Neural crest cell (in vitro differentiated cells): ENCODE measurements around the gene DBP. TPM values are rescaled to one million over a fixed set of nuclear protein-coding genes. Genes with fewer than 3 reads are reported as not detected.
"Not testable (repeated sequence)": the region's sequence is repeated elsewhere in the genome, so short reads cannot be mapped to it uniquely, and the experiment has no call there.

Experiments used
- DNase-seq: peaks from one replicate; pipeline ENCODE4 v3.0.0; 2021; ENCODE audit warnings: low read depth, mixed read lengths, low spot score
- H3K27ac Mint-ChIP-seq: one replicate; pipeline ENCODE4 v1.8.0; 2021; ENCODE audit warnings: mild to moderate bottlenecking, mixed read lengths; ENCODE audit not compliant: unreplicated experiment
- H3K27me3 Mint-ChIP-seq: 2 replicates; pipeline ENCODE4 v1.8.0; 2021; ENCODE audit warnings: low read depth, mild to moderate bottlenecking, mixed read lengths
- H3K36me3 Mint-ChIP-seq: 2 replicates; pipeline ENCODE4 v1.8.0; 2021; ENCODE audit warnings: low read depth, mild to moderate bottlenecking, mixed read lengths
- H3K4me1 Mint-ChIP-seq: 2 replicates; pipeline ENCODE4 v1.8.0; 2021; ENCODE audit warnings: mixed read lengths
- H3K4me3 Mint-ChIP-seq: one replicate; pipeline ENCODE4 v1.8.0; 2021; ENCODE audit warnings: mild to moderate bottlenecking, mixed read lengths
- H3K9me3 Mint-ChIP-seq: 2 replicates; pipeline ENCODE4 v1.8.0; 2021; ENCODE audit warnings: mixed read lengths
- CTCF ChIP-seq: fragments of 200-600 bp; sonication (generic); conservative IDR thresholded peaks from 2 replicates; pipeline ENCODE4 v1.5.0; 2021; ENCODE audit warnings: antibody characterized with exemption, mild to moderate bottlenecking
- total RNA-seq: library from RNA; stranded (reverse); gene quantifications from 2 replicates; pipeline ENCODE4 v1.2.1, GENCODE V29; 2021

The DBP gene
- total RNA-seq, 1 donor from 2014 or later: 5.2 TPM

- peaks cover 4% of the 10 kb centered on the region for H3K9me3 Mint-ChIP-seq
- peaks cover 47% of the 10 kb centered on the region for H3K27me3 Mint-ChIP-seq
- peak overlapping the region; percentile 74 for H3K4me3 Mint-ChIP-seq
- peaks cover 56% of the 10 kb centered on the region for H3K4me1 Mint-ChIP-seq
- no peak for DNase-seq
- H3K36me3 Mint-ChIP-seq: peaks cover 2% of the 10 kb centered on the region
- H3K27ac Mint-ChIP-seq: no peak overlapping the region
- no peak for TF ChIP-seq CTCF
Observed at GRCh38 chr19:48634036-48634342, 3.2 kb downstream of the DBP start.

DNA sequence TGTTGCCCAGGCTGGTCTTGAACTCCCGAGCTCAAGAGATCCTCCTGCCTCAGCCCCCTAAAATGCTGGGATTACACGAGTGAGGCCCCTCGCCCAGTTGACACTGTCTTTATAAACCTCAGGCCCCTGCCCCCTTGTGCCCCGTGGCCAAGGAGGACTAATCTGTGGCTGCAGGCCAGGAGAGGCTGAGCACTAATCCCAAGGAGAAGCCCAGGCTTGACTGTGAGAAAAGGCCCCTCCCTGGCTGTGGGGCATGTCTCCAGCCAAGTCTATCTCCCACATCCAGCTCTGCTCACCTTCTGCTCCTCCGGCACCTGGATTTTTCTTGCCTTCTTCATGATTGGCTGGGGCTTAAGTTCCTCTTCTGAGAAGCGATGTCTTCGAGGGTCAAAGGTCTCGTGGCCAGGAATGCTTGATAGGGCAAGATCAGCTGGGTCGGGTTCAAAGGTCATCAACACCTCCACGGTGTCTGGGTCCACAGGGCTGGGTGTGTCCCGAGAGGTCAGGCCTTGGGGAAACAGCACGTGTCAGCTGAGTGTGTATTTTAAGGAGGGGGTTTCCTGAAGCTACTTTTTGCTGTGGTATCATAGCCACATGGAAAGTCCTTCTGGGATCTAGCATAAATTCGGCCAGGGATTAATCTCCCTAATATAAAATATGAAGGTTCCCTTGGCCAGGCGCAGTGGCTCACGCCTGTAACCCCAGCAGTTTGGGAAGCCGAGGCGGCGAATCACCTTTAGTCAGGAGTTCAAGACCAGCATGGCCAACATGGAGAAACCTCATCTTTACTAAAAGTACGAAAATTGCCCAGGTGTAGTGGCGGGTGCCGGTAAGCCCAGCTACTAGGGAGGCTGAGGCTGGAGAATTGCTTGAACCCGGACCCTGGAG, 3.8 kb downstream of the DBP start:
- peaks cover 47% of the 10 kb centered on the region for H3K27me3 Mint-ChIP-seq
- no peak overlapping the region for H3K27ac Mint-ChIP-seq
- H3K4me1 Mint-ChIP-seq: peaks cover 50% of the 10 kb centered on the region
- H3K9me3 Mint-ChIP-seq: peaks cover 2% of the 10 kb centered on the region
- no peak for DNase-seq
- TF ChIP-seq CTCF: no peak
- H3K4me3 Mint-ChIP-seq: no peak overlapping the region
- peaks cover 1% of the 10 kb centered on the region for H3K36me3 Mint-ChIP-seq

- Mint-ChIP-seq H3K27me3 (peaks cover 43% of the 10 kb centered on the region), H3K9me3 (no peaks in the 10 kb centered on the region), H3K4me3 (peak overlapping the region; percentile 65), H3K27ac (no peak overlapping the region), H3K36me3 (no peaks in the 10 kb centered on the region), H3K4me1 (peaks cover 44% of the 10 kb centered on the region)
- TF ChIP-seq CTCF: no peak
- DNase-seq: no peak
Observed at GRCh38 chr19:48632692-48633147, 4.5 kb downstream of the DBP start.

GRCh38 chr19:48632286-48632685, 4.9 kb downstream of the DBP start:
- H3K9me3 Mint-ChIP-seq, H3K27ac Mint-ChIP-seq, DNase-seq, H3K36me3 Mint-ChIP-seq: not testable (repeated sequence)
- Mint-ChIP-seq H3K4me1 (peaks cover 40% of the 10 kb centered on the region), H3K27me3 (peaks cover 39% of the 10 kb centered on the region), H3K4me3 (peak overlapping the region; percentile 86)

DNA sequence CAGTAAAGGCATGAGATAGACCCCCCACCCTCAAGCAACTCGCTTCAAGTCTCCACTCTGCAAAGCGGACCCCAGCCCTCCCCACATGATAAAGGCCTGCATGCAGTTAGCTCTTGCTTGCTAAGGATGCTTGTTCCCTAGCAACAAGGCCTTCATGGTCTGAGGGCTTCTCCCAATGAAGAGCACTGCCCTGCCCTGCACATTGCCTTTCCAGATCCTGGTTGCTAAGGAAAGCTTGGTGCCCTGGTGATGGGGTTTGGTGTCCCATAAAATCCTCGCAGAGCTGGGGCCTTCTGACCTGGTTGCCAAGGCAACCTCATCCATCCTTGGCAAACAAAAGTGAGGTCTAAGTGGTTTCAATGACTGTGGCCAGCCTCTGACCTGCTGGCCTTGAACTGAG, 6.0 kb downstream of the DBP start:
- DNase-seq: no peak
- H3K27me3 Mint-ChIP-seq: peaks cover 30% of the 10 kb centered on the region
- H3K9me3 Mint-ChIP-seq: no peaks in the 10 kb centered on the region
- peaks cover 39% of the 10 kb centered on the region for H3K4me1 Mint-ChIP-seq
- TF ChIP-seq CTCF: no peak
- H3K4me3 Mint-ChIP-seq: peak overlapping the region; percentile 86
- no peak overlapping the region for H3K27ac Mint-ChIP-seq
- H3K36me3 Mint-ChIP-seq: no peaks in the 10 kb centered on the region

DNA sequence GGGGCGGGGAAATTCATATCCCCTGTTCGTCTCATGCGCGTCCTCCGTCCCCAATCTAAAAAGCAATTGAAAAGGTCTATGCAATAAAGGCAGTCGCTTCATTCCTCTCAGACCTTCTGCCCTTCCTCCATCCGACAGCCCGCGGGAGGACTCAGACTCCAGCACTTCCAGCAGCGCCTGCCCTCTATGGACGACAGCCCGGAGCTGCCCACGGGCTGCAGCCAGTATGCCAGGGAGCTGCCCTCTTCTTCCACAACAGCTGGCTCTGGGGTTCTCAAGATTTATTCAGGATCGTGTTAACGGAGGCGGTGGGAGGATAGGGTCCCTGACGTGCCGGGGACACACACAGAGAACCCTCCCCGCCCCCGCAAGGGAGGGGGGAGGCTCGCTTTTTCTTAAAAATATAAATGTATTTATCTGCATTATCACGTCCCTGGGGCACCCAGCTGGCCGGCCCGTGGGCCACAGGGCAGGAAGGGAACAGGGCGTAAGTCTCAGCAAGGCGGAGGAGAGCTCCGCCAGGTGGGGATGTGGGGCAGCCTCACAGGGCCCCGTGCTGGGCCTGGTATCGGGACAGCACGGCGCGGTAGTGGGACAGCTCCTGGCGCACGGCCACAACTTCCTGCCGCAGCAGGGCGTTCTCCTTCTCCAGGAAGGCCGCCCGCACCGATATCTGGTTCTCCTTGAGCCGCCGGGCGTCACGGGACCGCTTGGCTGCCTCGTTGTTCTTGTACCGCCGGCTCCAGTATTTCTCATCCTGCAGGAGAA, 6.7 kb downstream of the DBP start:
- Mint-ChIP-seq H3K4me1 (peaks cover 36% of the 10 kb centered on the region), H3K27ac (peak overlapping the region; percentile 87)
- no peak for TF ChIP-seq CTCF

More for the DNA sequence above, 6.7 kb downstream of the DBP start:
- no peak for DNase-seq
- Mint-ChIP-seq H3K4me3 (peak overlapping the region; percentile 86), H3K9me3 (no peaks in the 10 kb centered on the region), H3K36me3 (no peaks in the 10 kb centered on the region), H3K27me3 (peaks cover 25% of the 10 kb centered on the region)
